MM.1S (cell line): ENCODE data around the gene ZBTB39.

ENCODE experiments used
- DNase-seq: peaks from one replicate; pipeline ENCODE4 v3.0.0-alpha.2; 2015
- H2AFZ ChIP-seq: fragments of 300-600 bp; sonication (generic); 2 replicates; pipeline ENCODE4 v1.6.0; 2016; ENCODE audit warnings: antibody characterized with exemption, low read length
- H3F3A ChIP-seq: fragments of 300-600 bp; sonication (generic); 2 replicates; pipeline ENCODE4 v1.6.1; 2016; ENCODE audit warnings: mild to moderate bottlenecking, antibody characterized with exemption, low read length, moderate library complexity, mixed read lengths; ENCODE audit not compliant: insufficient read depth
- H3K27ac ChIP-seq: fragments of 300-600 bp; sonication (generic); 2 replicates; pipeline ENCODE4 v1.5.1; 2016; ENCODE audit warnings: mild to moderate bottlenecking, low read length
- H3K27me3 ChIP-seq: fragments of 300-600 bp; sonication (generic); replicated peaks from 2 replicates; pipeline ENCODE4 v1.6.0; 2016; ENCODE audit warnings: low read length; ENCODE audit not compliant: insufficient read depth
- H3K36me3 ChIP-seq: fragments of 300-600 bp; sonication (generic); replicated peaks from 2 replicates; pipeline ENCODE4 v1.6.1; 2016; ENCODE audit warnings: mild to moderate bottlenecking, low read length, mixed read lengths; ENCODE audit not compliant: insufficient read depth
- H3K4me1 ChIP-seq: fragments of 300-600 bp; sonication (generic); 2 replicates; pipeline ENCODE4 v1.6.1; 2016; ENCODE audit warnings: low read length, mixed read lengths
- H3K4me2 ChIP-seq: fragments of 300-600 bp; sonication (generic); 2 replicates; pipeline ENCODE4 v1.6.0; 2016; ENCODE audit warnings: low read depth, low read length
- H3K4me3 ChIP-seq: fragments of 300-600 bp; sonication (generic); 2 replicates; pipeline ENCODE4 v1.5.1; 2016; ENCODE audit warnings: low read length, mixed read lengths
- H3K79me2 ChIP-seq: fragments of 300-600 bp; sonication (generic); 2 replicates; pipeline ENCODE4 v1.6.1; 2016; ENCODE audit warnings: mixed run types, low read length, mixed read lengths
- H3K9ac ChIP-seq: fragments of 300-600 bp; sonication (generic); 2 replicates; pipeline ENCODE4 v1.6.1; 2016; ENCODE audit warnings: low read length, mixed read lengths
- H3K9me2 ChIP-seq: fragments of 300-600 bp; sonication (generic); replicated peaks from 2 replicates; pipeline ENCODE4 v1.6.1; 2016; ENCODE audit warnings: mild to moderate bottlenecking, low read length, mixed read lengths; ENCODE audit not compliant: insufficient read depth
- H3K9me3 ChIP-seq: fragments of 300-600 bp; sonication (generic); replicated peaks from 2 replicates; pipeline ENCODE4 v1.6.1; 2016; ENCODE audit warnings: mild to moderate bottlenecking, low read length, mixed read lengths; ENCODE audit not compliant: insufficient read depth
- H4K20me1 ChIP-seq: fragments of 300-600 bp; sonication (generic); 2 replicates; pipeline ENCODE4 v1.6.1; 2016; ENCODE audit warnings: mild to moderate bottlenecking, low read length, moderate library complexity, mixed read lengths; ENCODE audit not compliant: insufficient read depth
- CTCF ChIP-seq: fragments of 300-600 bp; sonication (generic); IDR thresholded peaks from 2 replicates; pipeline ENCODE4 v1.5.1; 2016; ENCODE audit warnings: antibody characterized with exemption, low read length, mixed read lengths
- EZH2 ChIP-seq: fragments of 300-600 bp; sonication (generic); optimal IDR thresholded peaks from 2 replicates; pipeline ENCODE3; 2017; ENCODE audit warnings: low read depth, mild to moderate bottlenecking, antibody characterized with exemption, low read length, mixed read lengths
- EZH2phosphoT487 ChIP-seq: fragments of 300-600 bp; sonication (generic); IDR thresholded peaks from 2 replicates; pipeline ENCODE4 v1.6.1; 2018; ENCODE audit warnings: antibody characterized with exemption, low read length

The ZBTB39 gene

DNA sequence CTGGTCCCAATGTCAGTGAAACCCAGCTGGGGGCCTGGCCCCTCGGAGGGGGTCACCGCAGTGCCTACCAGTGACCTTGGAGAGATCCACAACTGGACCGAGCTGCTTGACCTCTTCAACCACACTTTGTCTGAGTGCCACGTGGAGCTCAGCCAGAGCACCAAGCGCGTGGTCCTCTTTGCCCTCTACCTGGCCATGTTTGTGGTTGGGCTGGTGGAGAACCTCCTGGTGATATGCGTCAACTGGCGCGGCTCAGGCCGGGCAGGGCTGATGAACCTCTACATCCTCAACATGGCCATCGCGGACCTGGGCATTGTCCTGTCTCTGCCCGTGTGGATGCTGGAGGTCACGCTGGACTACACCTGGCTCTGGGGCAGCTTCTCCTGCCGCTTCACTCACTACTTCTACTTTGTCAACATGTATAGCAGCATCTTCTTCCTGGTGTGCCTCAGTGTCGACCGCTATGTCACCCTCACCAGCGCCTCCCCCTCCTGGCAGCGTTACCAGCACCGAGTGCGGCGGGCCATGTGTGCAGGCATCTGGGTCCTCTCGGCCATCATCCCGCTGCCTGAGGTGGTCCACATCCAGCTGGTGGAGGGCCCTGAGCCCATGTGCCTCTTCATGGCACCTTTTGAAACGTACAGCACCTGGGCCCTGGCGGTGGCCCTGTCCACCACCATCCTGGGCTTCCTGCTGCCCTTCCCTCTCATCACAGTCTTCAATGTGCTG lies 11.0 kb downstream of the ZBTB39 start:
- no peak overlapping the region for H2AFZ ChIP-seq
- H3K4me3 ChIP-seq, result no peak overlapping the region
- DNase-seq, result no peak
- no peak overlapping the region for H3K9ac ChIP-seq
- no peak for TF ChIP-seq CTCF
- TF ChIP-seq EZH2, result no peak
- no peak for TF ChIP-seq EZH2phosphoT487
- H3K36me3 ChIP-seq, result no peaks in the 10 kb centered on the region
- H3K9me3 ChIP-seq, result no peaks in the 10 kb centered on the region
- no peaks in the 10 kb centered on the region for H3K27me3 ChIP-seq
- peaks cover 33% of the 10 kb centered on the region for H3K4me1 ChIP-seq
- H3K4me2 ChIP-seq, result no peak overlapping the region
- H3K27ac ChIP-seq, result no peak overlapping the region
- H3F3A ChIP-seq, result peaks cover 17% of the 10 kb centered on the region
- H3K79me2 ChIP-seq, result peaks cover 22% of the 10 kb centered on the region
- H4K20me1 ChIP-seq, result no peaks in the 10 kb centered on the region
- no peaks in the 10 kb centered on the region for H3K9me2 ChIP-seq

DNA sequence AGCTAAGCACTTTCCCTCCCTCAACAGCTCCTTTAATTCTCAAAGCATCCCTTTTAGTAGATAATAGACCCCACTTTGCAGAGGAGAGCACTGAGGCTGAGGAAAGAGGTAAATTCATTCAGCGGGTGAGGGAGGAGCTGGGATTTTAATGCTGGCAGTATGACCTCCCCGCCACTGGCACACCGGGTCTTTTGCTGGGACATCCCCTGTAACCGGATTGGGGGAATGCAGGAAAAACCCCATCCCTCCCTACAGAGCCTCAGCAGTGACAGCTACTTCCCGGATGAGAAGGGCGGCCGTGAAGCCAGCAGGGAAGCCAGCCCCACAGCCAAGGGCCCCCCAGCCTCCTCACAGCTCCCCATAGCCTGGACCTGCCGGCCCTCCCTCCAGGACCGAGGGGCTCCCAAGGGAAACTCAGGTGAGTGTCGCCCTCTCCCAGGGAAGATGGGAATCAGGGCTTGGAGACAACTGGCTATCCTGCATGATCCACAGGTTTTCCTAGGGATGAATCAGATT lies 12.1 kb downstream of the ZBTB39 start:
- no peak for TF ChIP-seq EZH2phosphoT487
- TF ChIP-seq CTCF, result no peak
- no peak for TF ChIP-seq EZH2
- peaks cover 17% of the 10 kb centered on the region for H3F3A ChIP-seq
- no peak overlapping the region for H3K4me3 ChIP-seq
- H2AFZ ChIP-seq, result no peak overlapping the region
- peaks cover 11% of the 10 kb centered on the region for H3K79me2 ChIP-seq
- no peak overlapping the region for H3K27ac ChIP-seq
- no peak overlapping the region for H3K4me2 ChIP-seq
- DNase-seq, result no peak
- H3K27me3 ChIP-seq, result no peaks in the 10 kb centered on the region
- H3K36me3 ChIP-seq, result no peaks in the 10 kb centered on the region
- no peak overlapping the region for H3K9ac ChIP-seq
- no peaks in the 10 kb centered on the region for H3K9me2 ChIP-seq
- peaks cover 30% of the 10 kb centered on the region for H3K4me1 ChIP-seq
- no peaks in the 10 kb centered on the region for H4K20me1 ChIP-seq
- H3K9me3 ChIP-seq, result no peaks in the 10 kb centered on the region

DNA sequence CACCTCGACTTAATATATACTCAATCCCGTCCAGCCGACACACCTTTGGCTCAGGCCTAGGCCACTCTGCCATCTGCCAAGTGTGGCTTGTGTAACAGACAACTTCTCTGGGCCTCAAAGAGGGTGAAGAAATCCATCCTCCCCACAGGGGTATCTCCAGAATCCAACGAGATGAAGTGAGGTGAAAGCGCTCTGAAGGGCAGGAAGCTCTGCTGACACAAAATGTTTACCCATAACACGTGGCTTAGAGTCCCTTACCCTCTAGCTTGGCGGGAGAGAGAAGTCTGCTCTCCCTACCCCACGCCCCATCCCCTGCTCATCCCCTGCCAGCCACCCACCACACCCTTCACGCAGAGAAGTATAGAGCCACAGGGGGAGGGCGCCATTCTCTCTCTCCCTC lies 13.0 kb downstream of the ZBTB39 start:
- no peaks in the 10 kb centered on the region for H4K20me1 ChIP-seq
- H3K9ac ChIP-seq, result no peak overlapping the region
- no peak overlapping the region for H3K27ac ChIP-seq
- H3K4me2 ChIP-seq, result no peak overlapping the region
- H2AFZ ChIP-seq, result no peak overlapping the region
- H3K4me1 ChIP-seq, result peaks cover 22% of the 10 kb centered on the region
- peaks cover 14% of the 10 kb centered on the region for H3F3A ChIP-seq
- H3K27me3 ChIP-seq, result no peaks in the 10 kb centered on the region
- H3K9me3 ChIP-seq, result no peaks in the 10 kb centered on the region
- no peaks in the 10 kb centered on the region for H3K36me3 ChIP-seq
- no peak for DNase-seq
- TF ChIP-seq EZH2, result no peak
- TF ChIP-seq CTCF, result no peak
- no peak for TF ChIP-seq EZH2phosphoT487
- no peaks in the 10 kb centered on the region for H3K9me2 ChIP-seq
- H3K4me3 ChIP-seq, result no peak overlapping the region
- peaks cover 6% of the 10 kb centered on the region for H3K79me2 ChIP-seq
